Measurements from ENCODE around the gene TEX19.
"Not testable (repeated sequence)": the region's sequence is repeated elsewhere in the genome, so short reads cannot be mapped to it uniquely, and the experiment has no call there.

Gene TEX19

GRCh38 chr17:82356845-82357355 is 2.1 kb upstream of the TEX19 start:
- DNase-seq (ENCODE audit: low spot score), result no peak

DNA sequence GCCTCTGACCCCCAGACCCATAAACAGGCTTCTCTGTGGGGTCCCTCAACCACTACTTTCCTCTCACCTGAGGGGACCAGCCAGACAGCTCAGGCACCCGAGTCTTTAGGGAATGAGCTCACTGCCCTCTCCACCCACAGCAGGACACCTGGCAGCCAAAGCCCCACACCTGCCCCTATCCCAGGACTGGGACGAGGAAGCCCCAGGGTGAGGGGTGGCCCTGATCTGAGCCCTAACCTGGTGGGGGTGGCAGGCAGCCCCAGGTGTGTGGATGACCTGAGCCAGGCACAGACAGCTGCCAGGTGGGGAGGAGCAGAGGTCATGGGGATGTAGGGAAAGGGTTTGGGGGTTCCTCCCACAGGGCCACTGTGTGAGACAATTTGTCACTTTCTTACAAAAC is 1.7 kb upstream of the TEX19 start:
- no peak for DNase-seq (ENCODE audit: low spot score)

GRCh38 chr17:82359451-82360074 is 516 bp downstream of the TEX19 start:
- not testable (repeated sequence) for DNase-seq (ENCODE audit: low spot score)

GRCh38 chr17:82361885-82362633 is 3.0 kb downstream of the TEX19 start:
- no peak for DNase-seq (ENCODE audit: low spot score)

GRCh38 chr17:82365606-82366295 is 6.7 kb downstream of the TEX19 start:
- DNase-seq (ENCODE audit: low spot score), result no peak

DNA sequence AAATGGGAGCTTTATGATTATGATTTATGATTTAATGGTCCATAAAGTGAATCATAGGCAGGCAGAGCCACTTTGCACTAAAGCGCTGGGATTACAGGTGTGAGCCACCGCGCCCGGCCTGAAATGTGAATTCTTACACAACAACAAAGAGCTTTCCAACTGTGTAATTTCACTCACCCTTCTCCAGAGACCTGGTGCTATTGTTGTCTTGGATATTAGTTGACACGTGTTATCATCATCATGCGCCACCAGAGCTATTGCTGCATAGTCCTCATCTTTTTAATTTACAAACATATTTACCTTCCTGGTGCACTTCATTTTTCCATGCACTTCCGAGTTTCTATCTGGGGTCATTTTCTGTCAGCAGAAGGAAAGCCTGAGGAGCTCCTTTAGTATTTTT is 7.7 kb downstream of the TEX19 start:
- DNase-seq (ENCODE audit: low spot score), result no peak

- no peak for DNase-seq (ENCODE audit: low spot score)
Measured at GRCh38 chr17:82367724-82368524, 8.9 kb downstream of the TEX19 start.

- DNase-seq (ENCODE audit: low spot score), result no peak
Measured at GRCh38 chr17:82369211-82369610, 10.2 kb downstream of the TEX19 start.

- DNase-seq (ENCODE audit: low spot score), result no peak
Measured at GRCh38 chr17:82370471-82371332, 11.7 kb downstream of the TEX19 start.

DNA sequence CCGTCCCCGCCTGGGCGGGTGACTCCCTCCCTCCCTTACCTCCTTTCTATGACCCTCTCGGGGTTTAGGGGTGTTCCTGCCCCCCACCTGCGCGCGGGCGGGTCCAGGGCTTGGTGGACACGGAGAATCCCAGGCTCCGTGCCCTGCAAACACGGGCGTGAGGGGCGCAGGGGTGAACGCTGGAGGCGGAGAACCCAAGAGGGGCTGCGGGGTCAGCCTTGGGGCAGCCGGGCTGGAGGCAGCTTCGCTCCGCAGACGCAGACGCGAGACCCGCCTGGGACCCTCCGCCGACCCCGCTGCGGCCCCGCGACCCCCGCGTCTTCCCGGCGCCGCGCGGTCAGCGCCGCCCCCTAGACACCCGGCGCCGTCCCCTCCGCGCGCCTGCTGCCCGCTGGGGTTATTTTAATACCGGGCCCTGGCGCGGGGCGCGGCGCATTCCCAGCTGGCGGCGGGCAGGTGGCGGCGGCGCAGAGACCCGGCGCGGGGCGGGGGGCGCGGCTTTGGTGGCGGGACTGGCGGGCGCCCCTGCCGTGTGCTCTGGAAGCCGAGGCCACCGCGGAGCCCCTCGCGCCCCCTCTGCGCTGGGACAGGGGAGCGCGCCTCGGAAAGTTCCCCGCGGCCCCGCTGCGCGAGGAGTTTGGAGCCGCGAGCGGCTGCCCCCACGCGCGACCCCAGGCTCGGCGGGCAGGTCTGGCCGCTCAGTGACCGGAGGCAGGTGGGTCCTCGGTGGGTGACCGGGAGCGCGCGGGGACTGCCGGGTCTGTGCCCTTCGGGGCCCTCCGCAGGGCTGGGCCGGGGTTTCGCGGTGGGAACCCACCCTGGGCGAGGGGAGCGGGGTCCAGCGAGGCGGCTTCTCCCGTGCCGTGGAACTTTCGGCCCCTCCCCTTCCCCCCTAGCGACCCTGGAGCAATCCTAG is 12.5 kb downstream of the TEX19 start, which contains the start of gene UTS2R:
Gene UTS2R, plus strand, starts transcription at position 433 of the 916 bp plus-strand sequence. CDS start 2,560 bp downstream, outside the sequence.
- DNase-seq (ENCODE audit: low spot score), result no peak

- no peak for DNase-seq (ENCODE audit: low spot score)
Measured at GRCh38 chr17:82372249-82373071, 13.4 kb downstream of the TEX19 start.

GRCh38 chr17:82373072-82373452 is 14.0 kb downstream of the TEX19 start:
- not testable (repeated sequence) for DNase-seq (ENCODE audit: low spot score)

DNA sequence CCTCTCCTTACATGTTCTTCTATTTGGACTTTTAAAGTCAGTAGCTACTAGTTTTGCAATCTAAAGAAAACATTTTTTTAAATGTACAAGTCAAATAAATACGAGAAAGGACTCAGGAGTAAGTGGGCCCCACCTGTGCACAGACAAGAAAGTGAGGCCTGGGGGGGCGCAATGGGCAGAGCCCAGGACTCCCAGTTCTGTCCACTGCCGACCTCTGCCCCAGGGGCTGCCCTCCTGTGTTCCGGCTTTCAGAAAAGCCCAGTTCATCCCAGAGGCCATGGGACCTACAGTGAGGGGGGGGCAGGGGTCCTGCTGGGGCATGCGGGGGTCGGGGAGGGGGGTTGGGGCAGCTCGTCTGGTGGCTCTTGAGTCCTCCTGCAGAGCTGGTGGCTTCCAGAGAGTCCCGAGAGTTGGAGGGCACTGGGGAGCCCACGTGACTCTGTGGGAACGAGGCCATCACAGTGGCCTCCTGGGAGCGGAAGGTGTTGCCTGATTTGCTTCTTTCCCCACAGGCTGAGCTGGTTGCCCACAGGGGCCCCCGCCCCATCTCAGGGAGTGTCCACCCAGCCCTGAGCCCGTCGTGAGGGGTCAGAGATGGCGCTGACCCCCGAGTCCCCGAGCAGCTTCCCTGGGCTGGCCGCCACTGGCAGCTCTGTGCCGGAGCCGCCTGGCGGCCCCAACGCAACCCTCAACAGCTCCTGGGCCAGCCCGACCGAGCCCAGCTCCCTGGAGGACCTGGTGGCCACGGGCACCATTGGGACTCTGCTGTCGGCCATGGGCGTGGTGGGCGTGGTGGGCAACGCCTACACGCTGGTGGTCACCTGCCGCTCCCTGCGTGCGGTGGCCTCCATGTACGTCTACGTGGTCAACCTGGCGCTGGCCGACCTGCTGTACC is 14.9 kb downstream of the TEX19 start:
- no peak for DNase-seq (ENCODE audit: low spot score)

GRCh38 chr17:82374626-82375331 is 15.7 kb downstream of the TEX19 start:
- no peak for DNase-seq (ENCODE audit: low spot score)

GRCh38 chr17:82375359-82376041 is 16.5 kb downstream of the TEX19 start:
- DNase-seq (ENCODE audit: low spot score), result no peak

DNA sequence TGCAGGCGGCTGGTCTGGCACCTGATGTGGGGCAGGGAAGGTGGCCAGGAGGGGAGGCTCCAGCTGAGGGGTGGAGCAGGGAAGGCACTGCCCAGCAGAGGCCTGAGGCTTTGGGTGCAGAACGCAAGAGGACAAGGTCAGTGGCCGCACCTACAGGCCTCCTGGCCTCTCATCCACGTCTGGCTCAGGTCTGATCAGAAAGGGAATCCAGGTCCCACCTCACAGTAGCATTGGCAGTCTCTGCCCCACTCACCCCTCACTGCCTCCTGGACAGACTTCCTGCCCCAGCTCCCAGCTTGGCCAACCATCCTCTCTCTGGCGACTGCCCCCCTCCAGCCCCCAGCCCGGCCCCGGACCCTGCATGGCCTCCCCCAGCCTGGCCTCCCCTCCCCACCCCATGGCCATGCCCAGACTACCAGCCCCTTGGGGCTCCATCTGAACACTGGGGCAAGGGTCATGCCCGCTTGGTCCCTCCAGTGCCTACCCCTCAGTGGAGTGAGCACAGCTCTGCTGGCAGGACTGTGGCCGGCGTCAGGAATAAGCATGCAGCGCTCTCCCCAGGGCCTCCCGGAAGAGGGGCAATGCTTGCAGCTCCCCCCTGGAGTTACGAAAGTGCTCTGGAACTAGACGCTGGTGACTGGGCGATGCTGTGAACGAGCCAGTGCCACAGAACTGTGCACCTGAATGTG is 17.1 kb downstream of the TEX19 start:
- DNase-seq (ENCODE audit: low spot score), result no peak
